ENCODE results near the gene ZFAND5. TPM values are rescaled to one million over a fixed set of nuclear protein-coding genes. Genes with fewer than 3 reads are reported as not detected.

ZFAND5 gene
- total RNA-seq, 1 experiment from 2014 or later = 185 TPM

GRCh38 chr9:72363236-72363635 is 1.8 kb downstream of the ZFAND5 start:
- H3K27me3 ChIP-seq (ENCODE audit: control insufficient read depth, insufficient read depth, low read length) = no peaks in the 10 kb centered on the region
- POLR2A ChIA-PET = interaction anchor here (0.6 to 1.5 kb wide), 2 partner anchors 114 to 160 kb away, joined by 5 read pairs; no protein-coding TSS in a partner anchor
- TF ChIP-seq TCF7L2 (IDR thresholded peaks at IDR 0.05; ENCODE audit: low read depth, low read length) (no peak), REST (IDR thresholded peaks at IDR 0.05; ENCODE audit: insufficient read depth in 1 of 2, low read depth in 2 of 2, low read length in 1 of 2) (no peak), POLR2AphosphoS5 (IDR thresholded peaks at IDR 0.05; ENCODE audit: low read depth, low read length) (no peak), CTCF (IDR thresholded peaks at IDR 0.05) (no peak), SIN3A (IDR thresholded peaks at IDR 0.05; ENCODE audit: borderline replicate concordance, insufficient read depth, low read depth, low read length) (no peak)
- peak overlapping the region; percentile 85 to 88 for H3K4me3 ChIP-seq (ENCODE audit: low read depth in 2 of 2, low read length in 2 of 2)
- H3K27ac ChIP-seq (ENCODE audit: low read length) = peak overlapping the region; percentile 93
- intact Hi-C loops (cut with micrococcal nuclease; ENCODE audit: unreplicated experiment) (loop anchor here (5.0 kb wide), 2 partner anchors 164 to 229 kb away; no protein-coding TSS in a partner anchor), in situ Hi-C loops (cut with HindIII; ENCODE audit: low pct_unique_long_range_greater_than_20kb, low sequenced_read_pairs) (no loop called here)
- H3K9me3 ChIP-seq (ENCODE audit: control insufficient read depth, insufficient read depth, low read depth, low read length) = no peaks in the 10 kb centered on the region
- DNase-seq (ENCODE audit: low read depth, low spot score) (no peak), ATAC-seq (no peak)
- CTCF ChIA-PET = no interaction called here
- H3K36me3 ChIP-seq (ENCODE audit: control insufficient read depth, insufficient read depth, low read length) = peaks cover 36% of the 10 kb centered on the region
- no TSS peak for BruUV-seq (replicated peaks)
- peaks cover 17% of the 10 kb centered on the region for H3K4me1 ChIP-seq (ENCODE audit: control insufficient read depth, insufficient read depth, low read length)

GRCh38 chr9:72362680-72363139 is 2.3 kb downstream of the ZFAND5 start:
- H3K36me3 ChIP-seq (ENCODE audit: control insufficient read depth, insufficient read depth, low read length) = peaks cover 39% of the 10 kb centered on the region
- no peak for ATAC-seq
- no TSS peak for BruUV-seq (replicated peaks)
- POLR2A ChIA-PET = interaction anchor here (0.6 to 1.5 kb wide), 4 partner anchors 114 to 215 kb away, joined by 3 to 5 read pairs (median 5); no protein-coding TSS in a partner anchor
- peaks cover 23% of the 10 kb centered on the region for H3K4me1 ChIP-seq (ENCODE audit: control insufficient read depth, insufficient read depth, low read length)
- intact Hi-C loops (cut with micrococcal nuclease; ENCODE audit: unreplicated experiment) = loop anchor here (5.0 kb wide), 2 partner anchors 165 to 230 kb away; no protein-coding TSS in a partner anchor
- in situ Hi-C loops (cut with HindIII; ENCODE audit: low pct_unique_long_range_greater_than_20kb, low sequenced_read_pairs) = no loop called here
- no peaks in the 10 kb centered on the region for H3K27me3 ChIP-seq (ENCODE audit: control insufficient read depth, insufficient read depth, low read length)
- CTCF ChIA-PET = no interaction called here
- peak overlapping the region; percentile 93 for H3K27ac ChIP-seq (ENCODE audit: low read length)
- peak overlapping the region; percentile 85 to 88 for H3K4me3 ChIP-seq (ENCODE audit: low read depth in 2 of 2, low read length in 2 of 2)
- peak; percentile 54 for DNase-seq (ENCODE audit: low read depth, low spot score)
- TF ChIP-seq POLR2AphosphoS5 (IDR thresholded peaks at IDR 0.05; ENCODE audit: low read depth, low read length) (no peak), TCF7L2 (IDR thresholded peaks at IDR 0.05; ENCODE audit: low read depth, low read length) (no peak), CTCF (IDR thresholded peaks at IDR 0.05) (no peak), REST (IDR thresholded peaks at IDR 0.05; ENCODE audit: insufficient read depth in 1 of 2, low read depth in 2 of 2, low read length in 1 of 2) (no peak), SIN3A (IDR thresholded peaks at IDR 0.05; ENCODE audit: borderline replicate concordance, insufficient read depth, low read depth, low read length) (no peak)
- no peaks in the 10 kb centered on the region for H3K9me3 ChIP-seq (ENCODE audit: control insufficient read depth, insufficient read depth, low read depth, low read length)
